Psoas muscle (tissue), 8 donors: ENCODE results near the gene KRTAP9-7. TPM values are rescaled to one million over a fixed set of nuclear protein-coding genes. Genes with fewer than 3 reads are reported as not detected.
A peak's percentile ranks its signal among the peaks of the same experiment; 100 is the strongest.

ENCODE experiments used
- ATAC-seq, 4 donors: fragments of 200-7000 bp; cut with Tn5 transposase; one replicate each; pipeline ENCODE4 v1.9.1; 2020; ENCODE audit warnings: moderate library complexity in 3 of 4, mild to moderate bottlenecking in 2 of 4
- DNase-seq, 2 donors: peaks; one replicate each; pipeline ENCODE4 v3.0.0-alpha.2; 2020
- H3K27ac ChIP-seq: fragments of 200-600 bp; one replicate; pipeline ENCODE4 v1.8.0; 2022
- H3K27me3 ChIP-seq, 3 donors: fragments of 200-600 bp in 1 of 3; one replicate each; pipeline versions ENCODE4 v1.6.1 to v1.8.0; 2013 to 2022; ENCODE audit warnings: low read length in 2 of 3, mild to moderate bottlenecking in 2 of 3, moderate library complexity in 1 of 3; ENCODE audit not compliant: insufficient read depth in 3 of 3
- H3K36me3 ChIP-seq, 2 donors: fragments of 200-600 bp in 1 of 2; one replicate each; pipeline versions ENCODE4 v1.6.1 to v1.8.0; 2013 to 2022; ENCODE audit warnings: low read depth in 1 of 2, mild to moderate bottlenecking in 1 of 2, moderate library complexity in 1 of 2; ENCODE audit not compliant: insufficient read depth in 1 of 2
- H3K4me1 ChIP-seq: fragments of 200-600 bp; one replicate; pipeline ENCODE4 v1.8.0; 2022
- H3K4me3 ChIP-seq: fragments of 200-600 bp; one replicate; pipeline ENCODE4 v1.8.0; 2022; ENCODE audit warnings: mild to moderate bottlenecking
- H3K9me3 ChIP-seq: fragments of 200-600 bp; one replicate; pipeline ENCODE4 v1.8.0; 2022
- WGBS, 3 donors: extraction: QIAGEN DNeasy Blood & Tissue Kit; methylation state at CpG; one replicate each; pipeline versions ENCODE4 v1.1.6 to v1.1.7; 2013; 5-methylcytosine and 5-hydroxymethylcytosine counted together
- intact Hi-C, 2 donors: fragments of 100-400 bp; cut with DNase I; formaldehyde crosslinking; loops; one replicate each; pipeline versions ENCODE4 v1.11.0 to v1.14.2; 2022
- polyA plus RNA-seq, 3 donors: library from polyadenylated mRNA; stranded (reverse); fragments of 200-250 nt; gene quantifications; one replicate each; pipeline ENCODE4 v1.2.3, GENCODE V29; 2013
- total RNA-seq, 4 donors: library from RNA; stranded (reverse); fragmentation: NEBNext Ultra II Directional in 2 of 4; extraction: Animal tissue kit (Norgen Biotek cat#: 25700) in 2 of 4; gene quantifications; one replicate each; pipeline versions ENCODE4 v1.2.1 to v1.2.4, GENCODE V29; 2021 to 2023
- TF ChIP-seq, protein P1 (sequence below): fragments of 200-600 bp; IDR thresholded peaks from one replicate; pipeline ENCODE4 v1.8.0; 2022; ENCODE audit warnings: antibody characterized with exemption
- donor health status: healthy with polysubstance abuse.
- donor health status: DM: no; HTN: no; CAD: no; lungs with moderate emphysema.
- donor health status: Bipolar disorder and iron deficiency.
- donor health status: healthy.
- donor health status: DM: yes; HTN: yes; CAD: no.
- donor health status: DM: no; HTN: no; CAD: no.
- donor health status: DM: no; HTN: no; CAD: no.
- donor health status: DM: yes; HTN: yes; CAD: no.

The KRTAP9-7 gene
- total and polyA plus RNA-seq, 7 donors = not detected

GRCh38 chr17:41307647-41308046, 32.1 kb downstream of the KRTAP9-7 start:
- Histone ChIP-seq H3K27me3 (peaks cover 0 to 60% (median 8%) of the 10 kb centered on the region in 3 donors), H3K36me3 (no peaks in the 10 kb centered on the region), H3K9me3 (no peaks in the 10 kb centered on the region), H3K4me3 (no peak overlapping the region), H3K27ac (no peak overlapping the region), H3K4me1 (no peaks in the 10 kb centered on the region)
- intact Hi-C loops = no loop called here
- DNase-seq = no peak
- peak in 2 of 4 donors; percentile 15 to 25 for ATAC-seq
- TF ChIP-seq, protein P1, sequence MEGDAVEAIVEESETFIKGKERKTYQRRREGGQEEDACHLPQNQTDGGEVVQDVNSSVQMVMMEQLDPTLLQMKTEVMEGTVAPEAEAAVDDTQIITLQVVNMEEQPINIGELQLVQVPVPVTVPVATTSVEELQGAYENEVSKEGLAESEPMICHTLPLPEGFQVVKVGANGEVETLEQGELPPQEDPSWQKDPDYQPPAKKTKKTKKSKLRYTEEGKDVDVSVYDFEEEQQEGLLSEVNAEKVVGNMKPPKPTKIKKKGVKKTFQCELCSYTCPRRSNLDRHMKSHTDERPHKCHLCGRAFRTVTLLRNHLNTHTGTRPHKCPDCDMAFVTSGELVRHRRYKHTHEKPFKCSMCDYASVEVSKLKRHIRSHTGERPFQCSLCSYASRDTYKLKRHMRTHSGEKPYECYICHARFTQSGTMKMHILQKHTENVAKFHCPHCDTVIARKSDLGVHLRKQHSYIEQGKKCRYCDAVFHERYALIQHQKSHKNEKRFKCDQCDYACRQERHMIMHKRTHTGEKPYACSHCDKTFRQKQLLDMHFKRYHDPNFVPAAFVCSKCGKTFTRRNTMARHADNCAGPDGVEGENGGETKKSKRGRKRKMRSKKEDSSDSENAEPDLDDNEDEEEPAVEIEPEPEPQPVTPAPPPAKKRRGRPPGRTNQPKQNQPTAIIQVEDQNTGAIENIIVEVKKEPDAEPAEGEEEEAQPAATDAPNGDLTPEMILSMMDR = no peak
- WGBS, 3 donors = 32 to 53% (median 40%) methylated on average over 9 of the region's 9 CpGs

GRCh38 chr17:41308251-41308917, 32.9 kb downstream of the KRTAP9-7 start:
- intact Hi-C loops = no loop called here
- WGBS, 3 donors = 18 to 22% (median 21%) methylated on average over 10 of the region's 10 CpGs
- TF ChIP-seq, protein P1 = no peak

DNA sequence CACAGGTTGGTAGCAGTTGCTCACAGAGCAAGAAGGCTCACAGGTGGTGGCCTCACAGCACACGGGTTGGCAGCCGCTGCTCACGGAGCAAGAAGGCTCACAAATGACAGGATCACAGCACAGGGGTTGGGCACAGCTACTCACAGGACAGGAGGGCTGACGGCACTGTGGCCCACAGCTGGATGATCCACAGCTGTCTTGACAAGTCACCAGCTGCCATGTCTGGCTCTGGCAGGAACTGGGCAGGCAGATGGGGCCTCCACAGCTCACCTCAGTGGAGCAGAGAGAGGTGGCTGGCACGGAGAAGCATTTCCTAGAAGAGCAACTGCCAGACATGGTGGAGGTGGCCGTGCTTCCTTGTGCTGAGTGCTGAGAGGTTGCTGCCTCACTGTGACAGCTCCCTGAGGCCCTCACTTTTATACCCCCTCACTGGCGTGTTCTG, 33.4 kb downstream of the KRTAP9-7 start, which contains the start of gene KRTAP16-1:
KRTAP16-1 (minus strand) TSS at position 392 of the 442 bp plus-strand sequence; CDS start at position 336, 56 bp downstream.
- ATAC-seq (peak; percentile 13 to 50 (median 32)), DNase-seq (no peak)
- no peak within 1 kb of the TSS for H3K4me3 ChIP-seq
- H3K36me3 ChIP-seq = no peaks in the 10 kb centered on the region
- H3K27me3 ChIP-seq = peaks cover under 1 to 61% (median 8%) of the 10 kb centered on the region in 3 donors
- TF ChIP-seq, protein P1 = no peak
- intact Hi-C loops = no loop called here
- H3K27ac ChIP-seq = no peak within 1 kb of the TSS
- no peaks in the 10 kb centered on the region for H3K4me1 ChIP-seq
- no peaks in the 10 kb centered on the region for H3K9me3 ChIP-seq
- WGBS, 3 donors = 23 to 26% (median 25%) methylated on average over 7 of the region's 7 CpGs

More at GRCh38 chr17:41308251-41308917, 32.9 kb downstream of the KRTAP9-7 start:
- Histone ChIP-seq H3K4me1 (no peaks in the 10 kb centered on the region), H3K4me3 (no peak overlapping the region), H3K27me3 (peaks cover 0 to 60% (median 8%) of the 10 kb centered on the region in 3 donors), H3K9me3 (no peaks in the 10 kb centered on the region), H3K27ac (no peak overlapping the region), H3K36me3 (no peaks in the 10 kb centered on the region)
- ATAC-seq (peak; percentile 70 to 88 (median 80)), DNase-seq (peak; percentile 34 to 71)

DNA sequence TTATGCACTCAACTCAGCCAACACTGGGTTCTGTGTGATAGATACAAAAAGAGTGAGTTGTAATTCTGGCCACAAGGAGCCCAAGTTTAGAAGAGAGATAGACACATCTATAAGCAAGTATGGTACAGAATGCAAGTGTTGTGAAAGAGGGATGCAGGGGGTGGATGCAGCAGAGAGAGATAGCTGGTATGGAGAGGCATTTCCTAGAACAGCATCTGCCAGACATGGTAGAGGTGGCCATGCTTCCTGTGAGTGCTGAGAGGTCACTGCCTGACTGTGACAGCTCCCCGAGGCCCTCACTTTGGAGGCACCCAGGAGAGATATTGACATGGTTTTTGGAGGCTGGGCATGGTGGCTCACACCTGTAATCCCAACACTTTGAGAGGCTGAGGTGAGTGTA, 35.6 kb downstream of the KRTAP9-7 start:
- no peak overlapping the region for H3K4me3 ChIP-seq
- no peak overlapping the region for H3K27ac ChIP-seq
- 69 to 91% (median 88%) methylated on average over 1 of the region's 1 CpG for WGBS, 3 donors
- intact Hi-C loops = no loop called here
- H3K27me3 ChIP-seq = peaks cover 3 to 49% (median 8%) of the 10 kb centered on the region in 3 donors
- H3K9me3 ChIP-seq = no peaks in the 10 kb centered on the region
- TF ChIP-seq, protein P1 = no peak
- H3K4me1 ChIP-seq = no peaks in the 10 kb centered on the region
- DNase-seq (no peak), ATAC-seq (no peak)
- no peaks in the 10 kb centered on the region for H3K36me3 ChIP-seq
